ENCODE results near the gene DST.

DST gene

DNA sequence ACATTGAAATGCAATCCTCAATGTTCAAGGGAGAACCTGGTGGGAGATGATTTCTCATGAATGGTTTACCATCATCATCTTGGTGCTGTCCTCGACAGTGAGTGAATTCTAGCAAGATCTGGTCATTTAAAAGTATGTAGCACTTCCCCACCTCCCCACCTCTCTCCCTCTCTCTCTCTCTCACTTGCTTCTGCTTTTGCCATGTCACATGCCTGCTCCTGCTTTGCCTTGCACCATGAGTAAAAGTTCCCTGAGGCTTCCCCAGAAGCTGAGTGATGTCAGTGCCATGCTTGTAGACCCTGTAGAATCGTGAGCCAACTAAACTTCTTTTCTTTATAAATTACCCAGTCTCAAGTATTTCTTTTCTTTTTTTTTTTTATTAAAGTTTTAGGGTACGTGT, 60.5 kb downstream of the DST start:
- TF ChIP-seq SUZ12 (IDR thresholded peaks at IDR 0.05; ENCODE audit: extremely low read depth, insufficient read depth, insufficient read length) (no peak), ZNF274 (IDR thresholded peaks at IDR 0.05; ENCODE audit: low read depth, low read length) (no peak), YY1 (IDR thresholded peaks at IDR 0.05; ENCODE audit: insufficient read depth, insufficient read length) (no peak)

GRCh38 chr6:56581296-56581925, 61.3 kb downstream of the DST start:
- Histone ChIP-seq H3K4me3 (ENCODE audit: insufficient read length, low read depth) (no peak overlapping the region), H3K36me3 (ENCODE audit: insufficient read depth, insufficient read length, low read length) (peaks cover 13% of the 10 kb centered on the region), H3K27me3 (ENCODE audit: insufficient read depth, insufficient read length) (no peaks in the 10 kb centered on the region), H3K9ac (ENCODE audit: insufficient read length, low read depth) (no peak overlapping the region), H3K9me3 (ENCODE audit: insufficient read depth, low read length) (no peaks in the 10 kb centered on the region), H3K4me1 (ENCODE audit: insufficient read depth, insufficient read length) (no peaks in the 10 kb centered on the region)
- no peak for TF ChIP-seq ZNF274 (IDR thresholded peaks at IDR 0.05; ENCODE audit: low read depth, low read length)
- TF ChIP-seq YY1 (IDR thresholded peaks at IDR 0.05; ENCODE audit: insufficient read depth, insufficient read length) = no peak
- no peak for TF ChIP-seq SUZ12 (IDR thresholded peaks at IDR 0.05; ENCODE audit: extremely low read depth, insufficient read depth, insufficient read length)
- DNase-seq (ENCODE audit: low read depth, low spot score) = no peak

More for the DNA sequence above, 60.5 kb downstream of the DST start:
- Histone ChIP-seq H3K9ac (ENCODE audit: insufficient read length, low read depth) (no peak overlapping the region), H3K4me3 (ENCODE audit: insufficient read length, low read depth) (no peak overlapping the region), H3K27me3 (ENCODE audit: insufficient read depth, insufficient read length) (no peaks in the 10 kb centered on the region), H3K36me3 (ENCODE audit: insufficient read depth, insufficient read length, low read length) (peaks cover 9% of the 10 kb centered on the region), H3K4me1 (ENCODE audit: insufficient read depth, insufficient read length) (no peaks in the 10 kb centered on the region), H3K9me3 (ENCODE audit: insufficient read depth, low read length) (no peaks in the 10 kb centered on the region)
- DNase-seq (ENCODE audit: low read depth, low spot score) = no peak

DNA sequence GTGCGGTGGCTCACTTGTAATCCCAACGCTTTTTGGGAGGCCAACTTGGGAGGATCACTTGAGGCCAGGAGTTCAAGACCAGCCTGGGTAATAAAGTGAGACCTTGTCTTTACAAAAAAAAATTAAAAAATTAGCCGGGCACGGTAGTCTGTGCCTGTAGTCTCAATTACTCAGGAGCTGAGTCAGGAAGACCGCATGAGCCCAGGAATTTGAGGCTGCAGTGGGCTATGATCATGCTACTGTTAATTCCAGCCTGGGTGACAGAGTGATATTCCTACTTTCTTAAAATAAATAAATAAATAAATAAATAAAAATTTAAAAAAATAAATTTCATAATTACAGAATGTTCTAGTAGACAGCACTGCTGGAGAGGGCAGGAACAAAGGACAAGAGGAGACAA, 62.4 kb downstream of the DST start:
- no peak overlapping the region for H3K4me3 ChIP-seq (ENCODE audit: insufficient read length, low read depth)
- H3K9ac ChIP-seq (ENCODE audit: insufficient read length, low read depth) = no peak overlapping the region
- H3K9me3 ChIP-seq (ENCODE audit: insufficient read depth, low read length) = no peaks in the 10 kb centered on the region
- no peak for TF ChIP-seq YY1 (IDR thresholded peaks at IDR 0.05; ENCODE audit: insufficient read depth, insufficient read length)
- no peak for TF ChIP-seq ZNF274 (IDR thresholded peaks at IDR 0.05; ENCODE audit: low read depth, low read length)
- no peak for TF ChIP-seq SUZ12 (IDR thresholded peaks at IDR 0.05; ENCODE audit: extremely low read depth, insufficient read depth, insufficient read length)
- peaks cover 17% of the 10 kb centered on the region for H3K36me3 ChIP-seq (ENCODE audit: insufficient read depth, insufficient read length, low read length)
- no peak for DNase-seq (ENCODE audit: low read depth, low spot score)
- no peaks in the 10 kb centered on the region for H3K4me1 ChIP-seq (ENCODE audit: insufficient read depth, insufficient read length)
- no peaks in the 10 kb centered on the region for H3K27me3 ChIP-seq (ENCODE audit: insufficient read depth, insufficient read length)

GRCh38 chr6:56579155-56579851, 63.4 kb downstream of the DST start:
- no peak for DNase-seq (ENCODE audit: low read depth, low spot score)
- H3K9me3 ChIP-seq (ENCODE audit: insufficient read depth, low read length) = no peaks in the 10 kb centered on the region
- no peak overlapping the region for H3K4me3 ChIP-seq (ENCODE audit: insufficient read length, low read depth)
- H3K36me3 ChIP-seq (ENCODE audit: insufficient read depth, insufficient read length, low read length) = peaks cover 17% of the 10 kb centered on the region
- H3K9ac ChIP-seq (ENCODE audit: insufficient read length, low read depth) = no peak overlapping the region
- H3K27me3 ChIP-seq (ENCODE audit: insufficient read depth, insufficient read length) = no peaks in the 10 kb centered on the region
- TF ChIP-seq SUZ12 (IDR thresholded peaks at IDR 0.05; ENCODE audit: extremely low read depth, insufficient read depth, insufficient read length) (no peak), YY1 (IDR thresholded peaks at IDR 0.05; ENCODE audit: insufficient read depth, insufficient read length) (no peak), ZNF274 (IDR thresholded peaks at IDR 0.05; ENCODE audit: low read depth, low read length) (no peak)
- H3K4me1 ChIP-seq (ENCODE audit: insufficient read depth, insufficient read length) = no peaks in the 10 kb centered on the region

GRCh38 chr6:56575736-56576135, 67.0 kb downstream of the DST start:
- Histone ChIP-seq H3K9ac (ENCODE audit: insufficient read length, low read depth) (no peak overlapping the region), H3K27me3 (ENCODE audit: insufficient read depth, insufficient read length) (no peaks in the 10 kb centered on the region), H3K9me3 (ENCODE audit: insufficient read depth, low read length) (no peaks in the 10 kb centered on the region), H3K36me3 (ENCODE audit: insufficient read depth, insufficient read length, low read length) (peaks cover 29% of the 10 kb centered on the region), H3K4me1 (ENCODE audit: insufficient read depth, insufficient read length) (no peaks in the 10 kb centered on the region), H3K4me3 (ENCODE audit: insufficient read length, low read depth) (no peak overlapping the region)
- no peak for DNase-seq (ENCODE audit: low read depth, low spot score)
- TF ChIP-seq SUZ12 (IDR thresholded peaks at IDR 0.05; ENCODE audit: extremely low read depth, insufficient read depth, insufficient read length) = no peak
- TF ChIP-seq ZNF274 (IDR thresholded peaks at IDR 0.05; ENCODE audit: low read depth, low read length) = no peak
- no peak for TF ChIP-seq YY1 (IDR thresholded peaks at IDR 0.05; ENCODE audit: insufficient read depth, insufficient read length)

DNA sequence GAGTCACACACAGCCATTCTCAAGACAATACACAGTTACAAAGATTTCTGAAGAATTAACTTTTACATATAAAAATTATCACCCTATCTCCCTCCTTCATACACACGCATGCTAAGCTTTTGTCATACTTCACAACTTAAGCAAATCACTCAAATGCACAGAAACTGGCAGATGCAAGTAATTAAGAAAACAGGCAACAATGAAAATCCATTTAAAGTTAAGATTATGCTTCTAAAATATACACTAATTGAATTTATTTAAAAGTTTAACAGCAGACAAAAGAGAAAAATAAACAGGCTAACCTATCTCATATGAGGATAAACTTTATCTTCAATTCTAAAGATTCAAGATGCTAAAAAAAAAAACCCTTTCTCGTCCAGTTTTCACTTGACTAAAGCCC, 68.4 kb downstream of the DST start:
- TF ChIP-seq YY1 (IDR thresholded peaks at IDR 0.05; ENCODE audit: insufficient read depth, insufficient read length) = no peak
- no peak for TF ChIP-seq SUZ12 (IDR thresholded peaks at IDR 0.05; ENCODE audit: extremely low read depth, insufficient read depth, insufficient read length)
- TF ChIP-seq ZNF274 (IDR thresholded peaks at IDR 0.05; ENCODE audit: low read depth, low read length) = no peak
- H3K27me3 ChIP-seq (ENCODE audit: insufficient read depth, insufficient read length) = no peaks in the 10 kb centered on the region

GRCh38 chr6:56573624-56574023, 69.1 kb downstream of the DST start:
- H3K27me3 ChIP-seq (ENCODE audit: insufficient read depth, insufficient read length) = no peaks in the 10 kb centered on the region
- no peak overlapping the region for H3K4me3 ChIP-seq (ENCODE audit: insufficient read length, low read depth)
- H3K4me1 ChIP-seq (ENCODE audit: insufficient read depth, insufficient read length) = no peaks in the 10 kb centered on the region
- no peak overlapping the region for H3K9ac ChIP-seq (ENCODE audit: insufficient read length, low read depth)
- no peaks in the 10 kb centered on the region for H3K9me3 ChIP-seq (ENCODE audit: insufficient read depth, low read length)
- no peak for TF ChIP-seq YY1 (IDR thresholded peaks at IDR 0.05; ENCODE audit: insufficient read depth, insufficient read length)
- TF ChIP-seq SUZ12 (IDR thresholded peaks at IDR 0.05; ENCODE audit: extremely low read depth, insufficient read depth, insufficient read length) = no peak
- no peak for TF ChIP-seq ZNF274 (IDR thresholded peaks at IDR 0.05; ENCODE audit: low read depth, low read length)
- H3K36me3 ChIP-seq (ENCODE audit: insufficient read depth, insufficient read length, low read length) = peaks cover 24% of the 10 kb centered on the region
- no peak for DNase-seq (ENCODE audit: low read depth, low spot score)

More for the DNA sequence above, 68.4 kb downstream of the DST start:
- peaks cover 24% of the 10 kb centered on the region for H3K36me3 ChIP-seq (ENCODE audit: insufficient read depth, insufficient read length, low read length)
- H3K4me3 ChIP-seq (ENCODE audit: insufficient read length, low read depth) = no peak overlapping the region
- no peaks in the 10 kb centered on the region for H3K4me1 ChIP-seq (ENCODE audit: insufficient read depth, insufficient read length)
- no peak for DNase-seq (ENCODE audit: low read depth, low spot score)
- no peaks in the 10 kb centered on the region for H3K9me3 ChIP-seq (ENCODE audit: insufficient read depth, low read length)
- no peak overlapping the region for H3K9ac ChIP-seq (ENCODE audit: insufficient read length, low read depth)

Data from NT2/D1 (cell line).